Left kidney (tissue), 2 donors: Measurements from ENCODE around the gene NEB. TPM values are rescaled to one million over a fixed set of nuclear protein-coding genes. Genes with fewer than 3 reads are reported as not detected.

Experiments used
- DNase-seq: peaks from one replicate; pipeline ENCODE4 v3.0.0-alpha.2; 2013
- polyA plus RNA-seq: library from polyadenylated mRNA; unstranded; fragments of 120-200 nt; gene quantifications from one replicate; pipeline ENCODE4 v1.2.1, GENCODE V29; 2013; ENCODE audit not compliant: insufficient read length

NEB gene
- polyA plus RNA-seq, 1 donor: 30.6 TPM

DNA sequence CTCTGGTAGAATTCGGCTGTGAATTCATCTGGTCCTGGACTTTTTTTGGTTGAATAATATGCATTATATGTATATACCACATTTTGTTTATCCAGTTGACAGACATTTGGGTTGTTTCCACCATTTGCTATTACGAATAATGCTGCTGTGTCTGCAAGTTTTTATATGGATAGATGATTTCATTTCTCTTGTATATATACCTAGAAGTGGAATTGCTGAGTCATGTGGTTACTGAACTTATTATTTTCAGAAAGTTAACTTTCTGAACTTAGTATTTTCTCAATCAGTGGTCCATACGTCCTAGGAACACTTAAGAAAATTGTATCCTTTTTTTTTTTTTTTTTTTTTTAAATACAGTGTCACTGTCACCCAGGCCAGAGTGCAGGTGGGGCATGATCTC is 261.3 kb downstream of the NEB start:
- no peak for DNase-seq

DNA sequence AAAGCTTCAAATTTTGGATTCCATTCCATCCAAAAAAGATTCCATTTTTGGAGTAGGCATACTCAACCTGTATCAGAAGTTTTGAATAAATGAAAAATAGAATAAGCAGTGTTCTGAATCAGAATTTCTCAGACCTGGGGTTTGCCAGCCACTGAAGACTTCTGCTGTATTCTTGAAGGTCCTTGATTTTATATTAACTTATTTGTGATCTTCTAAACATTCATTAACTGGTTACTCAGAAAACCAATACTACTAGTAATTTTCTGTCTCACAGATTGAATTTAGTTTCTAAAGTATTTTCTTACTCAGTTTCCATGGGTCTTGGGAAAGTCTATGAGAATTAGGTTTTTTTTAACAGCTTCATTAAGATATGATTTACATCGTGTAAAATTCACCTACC is 263.7 kb downstream of the NEB start:
- DNase-seq: no peak

DNA sequence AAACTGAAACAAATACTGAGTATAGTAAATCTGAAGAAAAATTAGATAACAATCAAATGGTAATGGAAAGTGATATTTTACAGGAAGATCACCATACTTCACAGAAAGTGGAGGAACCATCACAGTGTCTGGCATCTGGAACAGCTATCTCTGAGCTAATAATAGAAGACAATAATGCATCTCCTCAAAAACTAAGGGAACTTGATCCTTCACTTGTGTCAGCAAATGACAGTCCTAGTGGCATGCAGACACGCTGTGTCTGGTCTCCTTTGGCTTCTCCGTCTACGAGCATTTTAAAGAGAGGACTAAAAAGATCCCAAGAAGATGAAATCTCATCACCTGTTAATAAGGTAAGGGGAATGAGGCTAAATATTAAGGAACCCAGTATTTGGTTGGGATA is 268.5 kb downstream of the NEB start:
- no peak for DNase-seq

DNA sequence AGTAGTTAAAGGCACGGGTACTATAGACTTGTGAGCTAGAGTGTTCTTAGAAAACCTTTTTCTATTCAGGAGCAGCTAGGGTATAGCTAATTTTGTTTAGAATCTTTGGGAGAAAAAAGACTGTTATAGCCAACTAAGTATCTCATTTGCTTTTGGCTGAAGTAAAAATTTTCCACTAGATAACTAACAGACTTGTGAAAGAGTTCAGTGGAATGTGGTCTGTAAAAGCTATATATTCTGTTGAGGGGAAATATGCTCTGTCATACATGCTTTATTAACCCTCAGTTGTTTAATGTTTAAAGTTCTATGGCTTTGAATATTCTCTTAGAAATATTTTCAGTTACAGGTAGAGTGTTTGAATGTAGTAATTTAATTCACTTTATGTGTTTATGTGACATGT is 274.9 kb downstream of the NEB start:
- DNase-seq: no peak

DNA sequence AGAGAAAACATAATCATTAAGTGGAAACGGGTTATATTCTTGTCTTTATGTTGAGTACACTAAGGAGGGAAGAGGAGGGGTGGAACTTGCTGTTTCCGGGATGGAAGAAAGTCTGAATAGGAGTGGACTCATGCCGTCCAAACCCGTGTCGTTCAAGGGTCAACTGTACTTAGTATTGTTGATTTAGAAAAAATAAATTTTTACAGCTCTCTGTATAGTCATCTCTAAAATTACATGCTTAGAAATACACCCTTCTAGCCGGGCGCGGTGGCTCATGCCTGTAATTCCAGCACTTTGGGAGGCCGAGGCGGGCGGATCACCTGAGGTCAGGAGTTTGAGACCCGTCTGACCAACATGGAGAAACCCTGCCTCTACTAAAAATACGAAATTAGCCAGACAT is 295.1 kb downstream of the NEB start:
- DNase-seq: no peak

DNA sequence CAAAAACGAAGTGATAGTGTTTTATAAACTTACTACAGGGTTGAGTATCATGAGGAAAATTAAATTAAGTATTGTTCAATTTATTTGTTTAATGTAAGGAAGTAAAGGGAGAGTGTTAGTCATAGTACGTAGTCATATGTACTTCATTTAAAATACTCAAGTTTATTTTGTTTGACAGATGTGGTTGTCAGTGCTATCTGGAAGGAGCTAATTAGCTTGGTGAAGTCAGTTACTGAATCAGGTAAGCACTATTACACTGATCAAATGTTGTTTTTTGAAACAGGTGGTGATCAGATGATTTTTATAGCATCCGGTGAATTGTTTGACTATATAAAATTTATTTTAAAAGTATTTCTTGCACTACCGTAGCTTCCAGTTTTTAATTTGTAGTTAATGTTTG is 295.8 kb downstream of the NEB start:
- no peak for DNase-seq

DNA sequence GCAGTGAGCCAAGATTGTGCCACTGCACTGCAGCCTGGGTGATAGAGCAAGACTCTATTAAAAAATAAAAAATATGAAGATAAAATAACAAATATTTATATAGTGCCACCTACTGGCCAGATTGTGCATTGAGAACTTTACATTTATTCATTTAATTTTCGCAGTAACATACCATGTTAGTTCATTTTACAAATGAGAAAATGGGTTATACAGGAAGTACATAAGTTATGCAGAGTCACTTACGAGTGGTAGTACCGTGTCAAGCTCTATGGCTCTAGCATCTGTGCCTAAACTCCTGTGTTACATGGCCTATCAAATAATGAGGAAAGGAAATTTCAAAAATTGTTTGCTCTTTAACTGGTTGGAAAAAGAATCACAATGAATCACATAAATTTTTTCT is 296.6 kb downstream of the NEB start:
- peak; percentile 2 for DNase-seq

Other genes starting within 250 kb of the NEB start
- 47.3 TPM for gene ARL5A, start 93.9 kb upstream of the NEB start, polyA plus RNA-seq